Mononuclear cell (primary cell): Measurements from ENCODE around the gene MAOA. TPM values are rescaled to one million over a fixed set of nuclear protein-coding genes. Genes with fewer than 3 reads are reported as not detected.
"Not testable (repeated sequence)": the region's sequence is repeated elsewhere in the genome, so short reads cannot be mapped to it uniquely, and the experiment has no call there.

Experiments used
- H3K27me3 ChIP-seq: 2 replicates; pipeline ENCODE4 v1.6.0; 2011; ENCODE audit warnings: low read length, control low read depth; ENCODE audit not compliant: insufficient read depth
- H3K4me1 ChIP-seq: 2 replicates; pipeline ENCODE4 v1.5.1; 2011; ENCODE audit warnings: mild to moderate bottlenecking, low read length, control low read depth; ENCODE audit not compliant: insufficient read depth
- H3K4me3 ChIP-seq: 2 replicates; pipeline ENCODE4 v1.5.1; 2011; ENCODE audit warnings: mild to moderate bottlenecking, low read length, moderate library complexity
- H3K9me3 ChIP-seq: 2 replicates; pipeline ENCODE4 v1.5.1; 2011; ENCODE audit warnings: low read depth, mild to moderate bottlenecking, control low read depth, low read length
- total RNA-seq: library from RNA; depleted of rRNA; stranded (reverse); fragments of >200 nt; gene quantifications from one replicate; pipeline ENCODE4 v1.2.3, GENCODE V29; 2012

MAOA gene
- 0.31 TPM for total RNA-seq

DNA sequence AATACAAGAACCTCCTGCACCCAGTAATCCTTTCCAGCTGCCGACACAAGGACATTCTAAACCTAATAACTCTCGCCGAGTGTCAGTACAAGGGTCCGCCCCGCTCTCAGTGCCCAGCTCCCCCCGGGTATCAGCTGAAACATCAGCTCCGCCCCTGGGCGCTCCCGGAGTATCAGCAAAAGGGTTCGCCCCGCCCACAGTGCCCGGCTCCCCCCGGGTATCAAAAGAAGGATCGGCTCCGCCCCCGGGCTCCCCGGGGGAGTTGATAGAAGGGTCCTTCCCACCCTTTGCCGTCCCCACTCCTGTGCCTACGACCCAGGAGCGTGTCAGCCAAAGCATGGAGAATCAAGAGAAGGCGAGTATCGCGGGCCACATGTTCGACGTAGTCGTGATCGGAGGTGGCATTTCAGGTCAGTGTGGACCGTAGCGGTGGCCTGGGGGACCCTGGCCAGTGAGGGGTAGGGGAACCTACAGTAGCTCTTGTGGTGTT is at the start of gene MAOA:
MAOA (plus strand) TSS at position 295 of the 490 bp plus-strand sequence; CDS start at position 338, 43 bp downstream.
- H3K9me3 ChIP-seq = no peaks in the 10 kb centered on the region
- H3K27me3 ChIP-seq = peaks cover 2% of the 10 kb centered on the region
- peaks cover 9% of the 10 kb centered on the region for H3K4me1 ChIP-seq
- peak within 1 kb of the TSS; percentile 42 for H3K4me3 ChIP-seq

DNA sequence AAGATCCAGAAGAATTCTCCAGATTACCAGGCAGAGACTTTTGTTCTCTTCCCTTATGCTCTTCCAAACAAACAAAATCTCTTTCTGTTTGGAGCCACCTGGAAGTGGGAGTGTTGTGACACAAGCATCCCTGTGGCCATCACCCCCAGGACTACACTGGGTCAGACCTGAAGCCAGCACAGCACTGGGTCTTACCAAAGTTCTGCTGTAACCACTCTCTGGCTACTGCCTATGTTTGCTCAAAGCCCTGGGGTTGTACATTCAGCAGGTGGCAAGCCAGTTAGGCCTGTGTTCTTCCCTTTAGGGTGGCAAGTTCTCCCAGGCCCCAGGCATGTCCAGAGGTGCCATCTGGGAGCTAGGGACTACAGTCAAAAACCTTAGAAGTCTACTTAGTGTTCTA is 43.7 kb upstream of the MAOA start:
- Histone ChIP-seq H3K4me3 (no peak overlapping the region), H3K4me1 (no peaks in the 10 kb centered on the region), H3K9me3 (no peaks in the 10 kb centered on the region), H3K27me3 (no peaks in the 10 kb centered on the region)

- Histone ChIP-seq H3K4me3 (no peak overlapping the region), H3K4me1 (no peaks in the 10 kb centered on the region), H3K9me3 (no peaks in the 10 kb centered on the region), H3K27me3 (no peaks in the 10 kb centered on the region)
Measured at GRCh38 chrX:43615660-43616059, 40.4 kb upstream of the MAOA start.

- H3K9me3 ChIP-seq = no peaks in the 10 kb centered on the region
- H3K27me3 ChIP-seq = no peaks in the 10 kb centered on the region
- H3K4me1 ChIP-seq = no peaks in the 10 kb centered on the region
- H3K4me3 ChIP-seq = no peak overlapping the region
Measured at GRCh38 chrX:43618366-43619205, 37.5 kb upstream of the MAOA start.

GRCh38 chrX:43619861-43620260 is 36.2 kb upstream of the MAOA start:
- not testable (repeated sequence) for H3K4me3 ChIP-seq, H3K9me3 ChIP-seq, H3K27me3 ChIP-seq, H3K4me1 ChIP-seq

- Histone ChIP-seq H3K9me3 (no peaks in the 10 kb centered on the region), H3K4me1 (no peaks in the 10 kb centered on the region), H3K4me3 (no peak overlapping the region), H3K27me3 (no peaks in the 10 kb centered on the region)
Measured at GRCh38 chrX:43627147-43627546, 29.0 kb upstream of the MAOA start.

DNA sequence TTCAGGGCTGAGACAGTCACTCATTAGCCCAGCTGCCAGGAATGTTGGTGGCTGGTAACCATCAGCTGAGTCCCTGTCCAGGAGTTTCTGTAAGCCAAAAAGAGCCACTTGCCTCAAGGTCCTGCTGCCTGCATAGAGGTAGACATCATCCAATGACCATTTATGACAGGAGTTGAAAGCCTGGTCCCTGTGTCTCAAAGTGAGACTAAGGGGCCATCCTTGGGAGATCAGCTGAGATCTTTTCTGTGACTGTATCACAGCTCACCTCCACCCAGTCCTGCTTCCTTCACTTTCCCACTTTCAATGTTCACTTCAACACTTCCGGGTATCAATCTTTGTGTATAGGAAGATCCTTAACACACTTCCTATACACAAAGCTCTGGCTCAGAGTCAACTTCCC is 28.4 kb upstream of the MAOA start:
- Histone ChIP-seq H3K4me3 (no peak overlapping the region), H3K27me3 (no peaks in the 10 kb centered on the region), H3K4me1 (no peaks in the 10 kb centered on the region), H3K9me3 (no peaks in the 10 kb centered on the region)

- Histone ChIP-seq H3K4me1 (no peaks in the 10 kb centered on the region), H3K27me3 (no peaks in the 10 kb centered on the region)
Measured at GRCh38 chrX:43629229-43629628, 26.9 kb upstream of the MAOA start.

DNA sequence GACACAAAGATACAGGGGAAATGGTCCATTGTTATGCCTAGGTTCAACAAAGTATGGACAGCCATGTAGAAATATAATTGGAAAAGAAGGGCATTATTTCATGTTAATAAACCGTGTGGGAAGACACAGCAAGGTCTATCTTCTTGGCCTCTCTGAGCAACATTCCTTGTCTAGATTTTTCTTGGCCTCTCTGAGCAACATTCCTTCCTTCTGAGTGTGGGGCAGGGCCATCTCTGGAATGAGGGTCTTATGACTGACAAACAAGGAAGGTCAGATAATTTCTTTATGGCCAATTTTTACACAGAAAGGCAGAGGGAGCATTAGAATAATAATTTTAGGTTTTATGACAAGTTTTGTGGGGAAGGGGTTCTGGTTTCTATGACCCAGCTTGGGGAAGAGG is 24.3 kb upstream of the MAOA start:
- H3K9me3 ChIP-seq = no peaks in the 10 kb centered on the region
- no peaks in the 10 kb centered on the region for H3K4me1 ChIP-seq
- no peaks in the 10 kb centered on the region for H3K27me3 ChIP-seq
- H3K4me3 ChIP-seq = no peak overlapping the region

More at GRCh38 chrX:43629229-43629628, 26.9 kb upstream of the MAOA start:
- no peaks in the 10 kb centered on the region for H3K9me3 ChIP-seq
- H3K4me3 ChIP-seq = no peak overlapping the region

- H3K4me1 ChIP-seq = no peaks in the 10 kb centered on the region
- no peaks in the 10 kb centered on the region for H3K27me3 ChIP-seq
- H3K9me3 ChIP-seq = no peaks in the 10 kb centered on the region
- H3K4me3 ChIP-seq = no peak overlapping the region
Measured at GRCh38 chrX:43633081-43633480, 23.0 kb upstream of the MAOA start.

DNA sequence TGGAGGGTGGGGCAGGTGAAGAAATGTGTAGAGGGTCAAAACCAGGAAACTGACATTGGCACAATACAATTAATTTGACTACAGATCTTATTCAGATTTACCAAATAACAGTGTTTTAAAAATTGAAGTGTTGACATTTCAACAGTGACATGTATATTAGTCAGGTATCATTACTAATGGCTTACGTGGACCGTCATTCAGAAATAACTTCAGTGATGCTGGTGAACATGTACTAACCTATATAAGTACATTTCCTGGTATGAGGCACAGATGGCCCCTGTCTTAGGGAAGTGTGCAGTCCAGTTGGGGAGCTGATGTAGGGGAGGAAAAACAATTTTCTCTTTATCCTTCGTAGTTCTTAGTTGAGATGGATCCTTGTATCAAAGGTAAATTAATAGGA is 22.3 kb upstream of the MAOA start:
- H3K27me3 ChIP-seq = no peaks in the 10 kb centered on the region
- H3K4me3 ChIP-seq = no peak overlapping the region
- no peaks in the 10 kb centered on the region for H3K4me1 ChIP-seq
- no peaks in the 10 kb centered on the region for H3K9me3 ChIP-seq

DNA sequence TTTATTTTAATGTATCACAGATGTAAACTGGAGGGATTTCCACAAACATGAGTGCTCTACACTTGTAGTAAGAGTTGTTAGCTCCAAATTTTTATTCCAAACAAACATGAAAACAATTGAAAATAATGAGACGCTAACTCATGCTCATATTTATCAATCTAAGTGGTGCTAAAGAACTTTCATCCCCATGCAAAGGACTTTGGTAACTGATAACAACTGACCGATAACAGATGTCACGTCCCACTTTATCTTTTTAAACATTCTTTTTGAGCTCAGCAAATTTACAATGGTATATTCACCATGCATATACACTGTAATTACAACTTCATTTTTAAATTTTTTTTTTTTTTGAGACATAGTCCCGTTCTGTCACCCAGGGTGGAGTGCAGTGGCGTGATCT is 15.6 kb upstream of the MAOA start:
- Histone ChIP-seq H3K4me1 (peaks cover 12% of the 10 kb centered on the region), H3K4me3 (no peak overlapping the region), H3K27me3 (no peaks in the 10 kb centered on the region), H3K9me3 (no peaks in the 10 kb centered on the region)

DNA sequence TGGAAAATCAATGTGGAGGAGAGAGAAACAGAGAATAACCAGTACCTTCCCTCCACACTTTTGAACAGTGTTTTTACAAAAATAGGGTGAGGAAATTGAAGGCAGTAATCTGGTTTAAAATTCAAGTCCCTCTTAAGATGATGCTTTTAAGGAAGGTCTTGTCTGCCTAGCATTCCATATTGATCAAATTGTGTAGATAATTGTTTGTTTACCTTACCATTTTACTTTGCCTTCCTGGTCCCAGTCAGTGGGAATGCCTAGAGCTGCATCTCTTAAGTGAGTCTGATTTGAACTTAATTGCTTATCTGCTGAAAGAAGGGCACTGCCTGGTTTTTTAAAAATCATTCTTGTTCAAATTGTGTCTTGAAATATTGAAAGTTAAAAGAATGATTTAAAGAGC is 14.4 kb upstream of the MAOA start:
- Histone ChIP-seq H3K4me1 (peaks cover 12% of the 10 kb centered on the region), H3K9me3 (no peaks in the 10 kb centered on the region), H3K4me3 (no peak overlapping the region), H3K27me3 (no peaks in the 10 kb centered on the region)

DNA sequence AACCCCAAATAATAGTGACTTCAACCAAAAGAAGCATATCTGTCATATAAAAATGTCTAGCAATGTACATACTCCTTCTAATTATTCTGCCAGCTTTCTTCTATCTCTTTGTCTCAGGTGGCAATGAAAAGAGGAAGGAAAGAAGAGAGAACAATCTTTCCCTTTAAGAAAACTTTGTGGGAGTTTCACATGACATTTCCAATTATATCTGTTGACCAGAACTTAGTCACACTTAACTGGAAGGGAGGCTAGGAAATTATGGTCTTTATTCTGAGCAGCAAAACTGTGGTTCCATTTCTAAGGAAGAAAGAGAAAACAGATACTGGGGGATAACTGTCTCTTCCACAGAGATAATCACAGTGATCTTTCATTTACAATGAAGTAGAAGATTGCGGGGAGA is 12.9 kb upstream of the MAOA start:
- H3K4me1 ChIP-seq = peaks cover 12% of the 10 kb centered on the region
- no peaks in the 10 kb centered on the region for H3K9me3 ChIP-seq
- no peaks in the 10 kb centered on the region for H3K27me3 ChIP-seq
- no peak overlapping the region for H3K4me3 ChIP-seq

DNA sequence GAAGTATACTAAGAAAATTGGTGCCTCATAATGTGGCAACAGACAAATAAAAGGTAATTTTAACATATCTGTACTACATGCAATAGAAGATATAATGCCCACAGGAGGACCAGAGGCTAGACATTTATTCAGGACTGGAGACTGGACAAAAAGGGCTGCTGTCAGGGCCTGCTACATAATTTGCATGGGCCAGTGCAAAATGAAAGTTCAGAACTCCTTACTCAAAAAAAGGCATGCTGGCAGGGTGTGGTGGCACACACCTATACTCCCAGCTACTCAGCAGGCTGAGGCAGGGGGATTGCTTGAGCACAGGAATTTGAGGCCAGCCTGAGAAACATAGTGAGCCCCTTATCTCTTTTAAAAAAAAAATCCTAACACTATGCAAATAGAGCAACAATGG is 12.4 kb upstream of the MAOA start:
- H3K4me3 ChIP-seq = no peak overlapping the region
- peaks cover 12% of the 10 kb centered on the region for H3K4me1 ChIP-seq
- H3K9me3 ChIP-seq = no peaks in the 10 kb centered on the region
- no peaks in the 10 kb centered on the region for H3K27me3 ChIP-seq

DNA sequence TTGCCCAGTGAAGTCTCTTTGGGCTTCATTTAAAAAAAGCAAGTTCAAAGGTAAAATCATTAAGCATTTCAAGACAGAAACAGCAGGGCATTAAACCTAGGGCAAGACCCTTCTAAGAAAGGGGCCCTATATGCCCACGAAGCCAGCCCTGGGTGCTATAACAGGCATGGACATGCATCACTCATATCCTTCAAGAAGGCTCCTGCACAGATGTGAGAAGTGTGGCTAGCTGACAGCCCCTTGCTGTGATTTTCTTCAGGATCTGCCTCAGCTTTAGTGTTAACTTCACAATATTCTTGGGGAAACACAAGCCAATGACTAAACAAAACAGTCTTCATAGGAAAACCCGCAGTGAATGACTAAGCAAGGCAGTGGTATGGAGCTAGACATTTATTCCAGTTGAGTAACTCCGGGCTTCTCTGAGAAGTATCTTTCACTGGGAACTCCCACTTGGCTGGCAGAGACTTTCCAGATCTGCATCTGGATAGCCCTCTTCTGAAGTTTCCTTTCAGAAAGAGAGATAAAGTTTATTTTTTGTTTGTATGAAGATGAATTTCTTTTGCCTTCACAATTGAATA is 11.9 kb upstream of the MAOA start:
- no peaks in the 10 kb centered on the region for H3K9me3 ChIP-seq
- H3K4me3 ChIP-seq = no peak overlapping the region
- peaks cover 12% of the 10 kb centered on the region for H3K4me1 ChIP-seq

More for the DNA sequence above, 11.9 kb upstream of the MAOA start:
- no peaks in the 10 kb centered on the region for H3K27me3 ChIP-seq
